Head of caudate nucleus (tissue), 42 donors: ENCODE results near the gene NEUROG1.
A peak's percentile ranks its signal among the peaks of the same experiment; 100 is the strongest.
"Not testable (repeated sequence)": the region's sequence is repeated elsewhere in the genome, so short reads cannot be mapped to it uniquely, and the experiment has no call there.

Source experiments
- DNase-seq, 42 donors: peaks; one replicate each; pipeline versions ENCODE4 v3.0.0 to v3.0.0-alpha.2; 2020 to 2021; ENCODE audit warnings: mixed read lengths in 7 of 42
- intact Hi-C: fragments of 100-400 bp; cut with DNase I; formaldehyde crosslinking; loops from one replicate; pipeline ENCODE4 v1.15.0; 2022

The NEUROG1 gene

GRCh38 chr5:135543001-135543484, 7.3 kb upstream of the NEUROG1 start:
- DNase-seq: no peak
- intact Hi-C loops: no loop called here

GRCh38 chr5:135541807-135542502, 6.2 kb upstream of the NEUROG1 start:
- no peak for DNase-seq
- intact Hi-C loops: no loop called here

- DNase-seq: peak in 1 of 42 donors; percentile 16
- intact Hi-C loops: no loop called here
Measured at GRCh38 chr5:135539430-135540005, 3.8 kb upstream of the NEUROG1 start.

GRCh38 chr5:135538261-135538660, 2.5 kb upstream of the NEUROG1 start:
- peak in 2 of 42 donors; percentile 25 to 33 for DNase-seq
- intact Hi-C loops: no loop called here

- intact Hi-C loops: no loop called here
- DNase-seq: no peak
Measured at GRCh38 chr5:135537745-135538144, 2.0 kb upstream of the NEUROG1 start.

GRCh38 chr5:135537271-135537670, 1.5 kb upstream of the NEUROG1 start:
- intact Hi-C loops: no loop called here
- peak in 1 of 42 donors; percentile 12 for DNase-seq

GRCh38 chr5:135535420-135535819, 344 bp downstream of the NEUROG1 start:
- intact Hi-C loops: no loop called here
- peak in 1 of 42 donors; percentile 28 for DNase-seq

- intact Hi-C loops: no loop called here
- DNase-seq: peak in 1 of 42 donors; percentile 33
Measured at GRCh38 chr5:135534609-135535419, 950 bp downstream of the NEUROG1 start.

GRCh38 chr5:135533794-135534193, 2.0 kb downstream of the NEUROG1 start:
- intact Hi-C loops: no loop called here
- peak in 1 of 42 donors; percentile 17 for DNase-seq

- DNase-seq: no peak
- intact Hi-C loops: no loop called here
Measured at GRCh38 chr5:135533334-135533733, 2.4 kb downstream of the NEUROG1 start.

- intact Hi-C loops: not testable (repeated sequence)
- DNase-seq: peak in 1 of 42 donors; percentile 9
Measured at GRCh38 chr5:135529576-135529975, 6.2 kb downstream of the NEUROG1 start.

GRCh38 chr5:135526924-135527323, 8.8 kb downstream of the NEUROG1 start:
- DNase-seq: peak in 1 of 42 donors; percentile 12
- intact Hi-C loops: no loop called here

GRCh38 chr5:135521964-135522363, 13.8 kb downstream of the NEUROG1 start:
- no peak for DNase-seq
- intact Hi-C loops: no loop called here

GRCh38 chr5:135517631-135518030, 18.1 kb downstream of the NEUROG1 start:
- intact Hi-C loops: no loop called here

GRCh38 chr5:135514116-135514515, 21.6 kb downstream of the NEUROG1 start:
- peak in 1 of 42 donors; percentile 9 for DNase-seq
- intact Hi-C loops: no loop called here

More at GRCh38 chr5:135517631-135518030, 18.1 kb downstream of the NEUROG1 start:
- no peak for DNase-seq

GRCh38 chr5:135511761-135512575, 23.8 kb downstream of the NEUROG1 start:
- DNase-seq: peak in 1 of 42 donors; percentile 13

GRCh38 chr5:135509995-135510394, 25.8 kb downstream of the NEUROG1 start:
- intact Hi-C loops: no loop called here
- peak in 1 of 42 donors; percentile 25 for DNase-seq

More at GRCh38 chr5:135511761-135512575, 23.8 kb downstream of the NEUROG1 start:
- intact Hi-C loops: no loop called here

- peak in 8 of 42 donors; percentile 6 to 41 (median 16) for DNase-seq
- intact Hi-C loops: no loop called here
Measured at GRCh38 chr5:135508496-135509005, 27.2 kb downstream of the NEUROG1 start.

- intact Hi-C loops: no loop called here
- no peak for DNase-seq
Measured at GRCh38 chr5:135505973-135506372, 29.8 kb downstream of the NEUROG1 start.
